Iris pigment epithelial cell (primary cell): Measurements from ENCODE around the gene CHI3L1.
A peak's percentile ranks its signal among the peaks of the same experiment; 100 is the strongest.

Experiments
- DNase-seq: peaks from one replicate; pipeline ENCODE4 v3.0.0-alpha.2; 2011; ENCODE audit warnings: low read depth

Gene CHI3L1

DNA sequence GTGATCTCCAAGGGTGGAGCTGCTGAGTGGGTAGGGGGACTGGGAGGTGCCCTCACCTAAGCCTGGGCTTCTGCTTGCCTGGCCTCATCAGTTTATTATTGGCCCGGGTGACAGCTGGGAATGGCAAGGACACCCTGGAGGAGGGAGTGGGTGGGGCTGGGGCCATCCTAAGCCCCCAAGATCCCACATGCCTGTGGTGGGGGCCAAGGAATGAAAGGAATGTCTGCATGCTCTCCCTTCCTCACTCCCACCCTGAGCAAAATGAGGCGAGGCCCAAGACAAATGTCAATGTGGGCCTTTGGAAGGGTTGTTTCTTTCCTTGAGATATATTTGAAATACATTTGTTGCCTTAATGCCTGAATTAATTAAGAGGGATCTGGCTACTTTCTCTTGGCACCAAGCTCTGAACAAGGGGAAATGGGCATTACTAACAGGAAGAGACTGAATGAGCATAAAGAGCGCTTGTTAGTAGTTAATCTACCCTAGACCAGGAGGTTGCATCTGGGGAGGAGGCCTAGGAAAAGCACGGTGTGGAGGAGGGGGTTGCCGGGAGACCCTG, 19.7 kb upstream of the CHI3L1 start:
- DNase-seq: no peak

- DNase-seq: no peak
Measured at GRCh38 chr1:203204756-203205155, 18.3 kb upstream of the CHI3L1 start.

DNA sequence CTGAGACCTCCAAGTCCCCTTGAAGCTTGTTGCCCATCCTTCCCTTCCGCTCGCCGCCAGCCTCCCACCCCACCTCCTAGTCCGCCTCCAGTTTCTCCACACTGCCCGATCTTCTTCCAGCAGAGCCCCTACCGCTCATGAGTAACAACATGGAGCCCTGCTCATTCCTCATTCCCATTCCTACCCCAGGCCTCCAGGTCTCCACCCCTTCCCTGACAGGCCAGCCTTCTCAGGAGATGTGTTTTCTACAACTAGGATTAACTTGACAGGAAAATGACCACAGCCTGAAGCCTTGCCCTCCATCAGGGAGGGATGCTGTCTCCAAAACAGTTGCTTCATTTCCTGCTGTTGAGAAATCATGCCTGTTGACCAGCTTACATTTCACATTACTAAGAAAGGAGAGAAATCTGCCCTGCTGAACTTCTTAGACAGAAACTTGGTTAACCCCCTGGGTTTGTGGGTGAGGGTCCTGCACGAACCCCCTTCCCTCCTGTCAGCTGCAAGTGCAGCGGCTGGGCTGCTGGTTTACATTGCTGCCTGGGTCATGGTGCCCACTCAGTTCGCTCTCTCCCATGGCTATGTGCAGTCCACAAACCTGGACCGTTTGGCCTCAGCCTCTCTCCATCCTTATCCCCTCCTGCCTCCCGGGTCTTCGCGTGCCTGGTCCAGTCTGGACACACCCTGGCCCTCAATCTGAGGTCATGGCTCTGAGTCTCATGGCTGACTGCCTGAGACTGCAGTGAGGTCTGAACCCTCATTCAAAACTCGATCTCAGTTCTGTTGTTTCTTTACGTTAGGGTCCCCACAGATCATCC, 16.1 kb upstream of the CHI3L1 start:
- DNase-seq: peak; percentile 98

DNA sequence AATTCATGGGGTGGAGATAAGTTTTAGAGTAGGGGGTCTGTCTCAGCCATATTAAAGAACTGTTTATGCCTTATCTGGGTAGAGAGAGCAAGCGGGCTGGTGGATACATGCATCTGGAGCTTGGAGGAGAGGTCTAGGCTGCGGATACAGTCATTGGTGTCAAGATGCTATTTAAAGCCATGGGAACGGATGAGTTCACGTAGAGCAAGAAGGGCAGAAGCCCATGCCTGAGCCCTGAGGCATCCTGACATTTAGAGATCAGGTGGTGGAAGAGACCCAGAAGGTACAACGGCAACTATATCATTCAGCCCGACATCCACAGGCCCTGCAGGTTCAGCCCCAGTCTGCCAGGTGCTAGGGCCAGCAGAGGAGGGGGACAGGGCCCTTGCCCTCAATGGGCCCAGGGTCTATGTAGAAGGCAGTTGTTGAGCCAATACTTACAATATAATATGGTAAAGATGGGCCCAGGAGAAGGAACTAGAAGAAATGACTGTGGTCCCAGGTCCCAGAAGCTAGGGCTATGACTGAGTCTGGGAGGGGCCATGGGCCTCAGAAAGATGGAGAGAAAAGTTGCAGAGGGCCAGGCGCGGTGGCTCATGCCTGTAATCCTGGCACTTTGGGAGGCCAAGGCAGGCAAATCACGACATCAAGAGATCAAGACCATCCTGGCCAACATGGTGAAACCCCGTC, 15.2 kb upstream of the CHI3L1 start:
- no peak for DNase-seq

- no peak for DNase-seq
Measured at GRCh38 chr1:203200916-203201315, 14.4 kb upstream of the CHI3L1 start.

DNA sequence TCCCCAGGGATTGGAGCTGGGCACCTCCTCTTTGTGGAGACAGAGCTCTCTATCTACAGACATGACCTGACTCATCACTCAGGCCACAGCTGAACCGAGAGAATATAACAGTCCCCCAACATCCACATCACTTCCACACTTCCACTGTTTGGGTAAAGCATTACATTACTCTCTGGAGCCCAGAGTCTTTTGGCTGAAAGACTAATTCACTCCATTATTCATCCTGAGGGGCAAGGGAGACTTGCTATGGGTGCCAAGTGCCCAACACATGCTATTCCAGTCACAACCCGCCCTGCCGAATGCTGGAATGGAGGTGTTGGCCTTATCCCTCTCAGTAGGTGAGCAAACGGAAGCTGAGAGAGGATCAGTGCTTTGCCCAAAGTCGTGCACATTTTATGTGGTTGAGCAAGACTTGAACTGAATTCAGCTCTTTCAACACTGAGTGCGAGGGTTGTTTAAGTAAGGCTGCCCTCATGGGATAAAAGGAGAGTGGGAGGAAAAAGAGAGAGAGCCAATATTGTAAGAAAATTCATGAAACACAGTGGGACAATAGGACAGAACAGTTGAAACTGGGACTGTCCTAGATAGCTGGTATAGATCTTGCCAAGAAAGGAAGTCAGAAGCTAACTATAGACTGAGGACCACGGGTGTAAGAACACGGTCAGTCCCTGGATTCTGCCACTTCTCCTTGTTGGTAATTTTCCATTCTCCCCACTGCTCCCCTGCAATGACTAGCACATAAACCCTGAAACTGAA, 13.5 kb upstream of the CHI3L1 start:
- DNase-seq: peak; percentile 84

- no peak for DNase-seq
Measured at GRCh38 chr1:203199481-203199815, 12.9 kb upstream of the CHI3L1 start.

- no peak for DNase-seq
Measured at GRCh38 chr1:203199002-203199401, 12.5 kb upstream of the CHI3L1 start.

GRCh38 chr1:203197625-203198024, 11.1 kb upstream of the CHI3L1 start:
- peak; percentile 93 for DNase-seq

DNA sequence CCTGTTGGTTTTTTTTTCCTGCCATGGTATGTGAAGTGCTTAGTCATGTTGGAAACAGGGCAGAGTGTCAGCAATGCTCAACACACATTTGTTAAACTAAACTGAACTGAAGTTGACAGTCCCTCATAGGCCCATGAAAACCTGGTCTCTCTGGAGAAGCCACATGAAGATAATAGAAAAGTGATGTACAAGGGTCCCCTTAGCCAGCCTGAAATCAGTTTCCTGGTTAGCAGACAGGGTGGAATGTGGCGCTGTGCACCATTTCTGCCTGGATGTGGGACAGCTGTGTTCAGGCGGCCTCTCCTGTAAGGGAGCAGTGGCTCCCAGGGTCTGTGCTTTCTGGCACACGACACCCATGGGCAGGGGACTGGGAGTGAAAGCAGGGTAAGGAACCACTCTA, 9.9 kb upstream of the CHI3L1 start:
- peak; percentile 32 for DNase-seq

DNA sequence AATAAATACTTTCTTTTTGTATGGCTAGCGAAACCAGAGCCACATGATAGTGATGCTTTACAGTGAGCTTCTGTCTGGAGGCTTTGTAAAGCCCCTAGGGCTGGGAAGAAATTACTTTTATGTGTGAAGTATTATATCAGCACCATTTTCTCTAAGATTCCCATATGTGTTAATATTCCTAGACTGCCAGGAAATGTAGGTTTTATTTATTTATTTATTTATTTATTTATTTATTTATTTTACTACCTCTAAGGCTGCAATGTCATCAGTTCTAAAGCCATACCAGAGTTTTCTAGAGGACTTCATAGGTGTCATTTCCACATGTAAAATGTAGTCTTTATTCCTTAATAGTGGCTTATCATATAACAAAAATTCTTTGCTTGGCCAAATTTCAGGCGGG, 4.4 kb upstream of the CHI3L1 start:
- no peak for DNase-seq

- DNase-seq: no peak
Measured at GRCh38 chr1:203189951-203190352, 3.4 kb upstream of the CHI3L1 start.

GRCh38 chr1:203188686-203189232, 2.3 kb upstream of the CHI3L1 start:
- no peak for DNase-seq

- no peak for DNase-seq
Measured at GRCh38 chr1:203187689-203188264, 1.3 kb upstream of the CHI3L1 start.

DNA sequence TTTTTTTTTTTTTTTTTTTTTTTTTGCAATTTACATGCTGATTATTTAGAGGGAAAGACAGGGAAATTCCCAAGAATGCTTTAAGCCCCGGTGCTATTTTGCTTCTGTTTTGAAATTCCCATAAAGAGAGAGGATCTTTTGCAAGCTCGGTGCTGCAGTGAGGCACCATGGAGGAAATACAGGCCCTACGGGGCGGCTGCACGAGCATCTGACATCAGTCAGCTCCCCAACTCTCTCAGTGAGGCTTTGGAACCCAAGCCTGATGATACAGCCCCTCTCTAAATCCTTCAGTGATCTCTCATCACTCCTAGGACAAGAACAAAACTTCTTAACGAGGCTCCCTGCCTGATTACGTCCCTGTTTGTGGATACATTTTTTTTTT, 791 bp upstream of the CHI3L1 start:
- no peak for DNase-seq

GRCh38 chr1:203186091-203186445, 436 bp downstream of the CHI3L1 start:
- no peak for DNase-seq

- DNase-seq: no peak
Measured at GRCh38 chr1:203185585-203185984, 919 bp downstream of the CHI3L1 start.

GRCh38 chr1:203185061-203185461, 1.4 kb downstream of the CHI3L1 start:
- DNase-seq: no peak

DNA sequence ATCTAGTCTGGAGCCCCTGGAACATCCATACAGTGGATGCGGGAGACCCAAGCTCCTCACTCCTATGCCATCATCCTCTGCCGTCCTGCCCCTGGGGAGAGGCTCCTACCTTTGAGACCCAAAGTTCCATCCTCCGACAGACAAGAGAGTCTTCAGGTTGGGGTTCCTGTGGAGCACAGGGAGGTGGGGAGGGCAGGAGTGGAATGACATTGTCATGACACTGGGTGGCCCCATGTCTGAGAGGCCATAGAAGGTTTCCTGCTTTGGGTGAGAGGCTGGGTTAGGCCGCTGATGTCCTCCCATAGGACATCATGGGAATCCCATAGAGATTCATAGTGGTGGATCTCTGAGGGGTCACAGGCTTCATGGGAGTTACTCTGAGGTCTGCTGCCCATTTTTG, 2.0 kb downstream of the CHI3L1 start:
- no peak for DNase-seq

- DNase-seq: no peak
Measured at GRCh38 chr1:203183828-203184227, 2.7 kb downstream of the CHI3L1 start.

DNA sequence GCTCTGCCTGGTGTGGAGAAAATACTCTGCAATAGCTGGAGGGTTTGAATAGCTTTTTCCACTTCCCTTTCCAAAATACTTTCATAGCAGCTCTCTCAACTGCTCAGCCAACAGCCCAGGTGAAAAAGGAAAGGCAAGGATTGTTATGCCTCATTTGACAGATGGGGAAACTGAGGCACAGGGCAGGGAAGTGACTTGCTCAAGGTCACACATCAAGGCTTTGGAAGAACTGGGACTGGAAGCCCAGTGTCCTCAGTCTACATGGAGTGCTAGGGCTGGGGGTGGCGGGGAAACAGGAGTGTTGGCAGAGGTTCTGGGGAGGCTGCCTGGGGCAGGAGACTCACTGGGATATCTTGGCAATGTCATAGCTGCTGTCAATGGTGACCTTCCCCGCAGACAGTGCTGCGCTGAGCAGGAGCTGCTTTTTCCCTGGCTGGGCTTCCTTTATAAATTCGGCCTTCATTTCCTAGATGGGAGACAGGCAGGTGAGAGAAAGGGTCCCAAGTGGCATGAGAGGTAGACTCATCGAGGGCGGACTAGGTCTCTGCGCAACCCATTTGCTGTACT, 4.0 kb downstream of the CHI3L1 start:
- no peak for DNase-seq
